Neural progenitor cell (in vitro differentiated cells): Measurements from ENCODE around the gene HCFC1. TPM values are rescaled to one million over a fixed set of nuclear protein-coding genes. Genes with fewer than 3 reads are reported as not detected.
A peak's percentile ranks its signal among the peaks of the same experiment; 100 is the strongest.

Experiments
- DNase-seq: peaks from one replicate; pipeline ENCODE4 v3.0.0-alpha.2; 2016; ENCODE audit warnings: low spot score
- H2AFZ ChIP-seq: fragments of 200-600 bp; sonication (generic); replicated peaks from 2 replicates; pipeline ENCODE4 v1.6.1; 2016; ENCODE audit warnings: antibody characterized with exemption
- H3F3A ChIP-seq: fragments of 200-600 bp; sonication (generic); 2 replicates; pipeline ENCODE4 v1.6.1; 2016; ENCODE audit warnings: antibody characterized with exemption, low read depth
- H3K27ac ChIP-seq: fragments of 200-600 bp; sonication (generic); 2 replicates; pipeline ENCODE4 v1.5.1; 2016; ENCODE audit warnings: mild to moderate bottlenecking
- H3K27me3 ChIP-seq: fragments of 200-600 bp; sonication (generic); 2 replicates; pipeline ENCODE4 v1.6.1; 2016; ENCODE audit warnings: mild to moderate bottlenecking, moderate library complexity
- H3K36me3 ChIP-seq: fragments of 200-600 bp; sonication (generic); 2 replicates; pipeline ENCODE4 v1.5.1; 2016
- H3K4me1 ChIP-seq: fragments of 200-600 bp; sonication (generic); 2 replicates; pipeline ENCODE4 v1.6.1; 2016; ENCODE audit warnings: mixed run types
- H3K4me2 ChIP-seq: fragments of 200-600 bp; sonication (generic); 2 replicates; pipeline ENCODE4 v1.6.1; 2016
- H3K4me3 ChIP-seq: fragments of 200-600 bp; sonication (generic); 2 replicates; pipeline ENCODE4 v1.5.1; 2016
- H3K79me2 ChIP-seq: fragments of 200-600 bp; sonication (generic); 2 replicates; pipeline ENCODE4 v1.6.1; 2016; ENCODE audit warnings: low read depth
- H3K9ac ChIP-seq: fragments of 200-600 bp; sonication (generic); 2 replicates; pipeline ENCODE4 v1.6.1; 2016
- H3K9me3 ChIP-seq: fragments of 200-600 bp; sonication (generic); 2 replicates; pipeline ENCODE4 v1.5.1; 2016; ENCODE audit warnings: low read depth
- H4K20me1 ChIP-seq: fragments of 200-600 bp; sonication (generic); 2 replicates; pipeline ENCODE4 v1.6.1; 2016; ENCODE audit warnings: low read depth
- H3K27ac Mint-ChIP-seq: 3 replicates; pipeline ENCODE4 v1.8.0; 2021; ENCODE audit warnings: mixed read lengths
- H3K27me3 Mint-ChIP-seq: 2 replicates; pipeline ENCODE4 v1.8.0; 2022; ENCODE audit warnings: low read depth, mild to moderate bottlenecking, inconsistent platforms, moderate library complexity, mixed read lengths; ENCODE audit not compliant: insufficient read depth
- H3K36me3 Mint-ChIP-seq: 3 replicates; pipeline ENCODE4 v1.8.0; 2021; ENCODE audit warnings: mixed read lengths
- H3K4me1 Mint-ChIP-seq: 3 replicates; pipeline ENCODE4 v1.8.0; 2021; ENCODE audit warnings: mixed read lengths
- H3K4me3 Mint-ChIP-seq: 3 replicates; pipeline ENCODE4 v1.8.0; 2021; ENCODE audit warnings: mild to moderate bottlenecking, moderate library complexity, mixed read lengths
- H3K9me3 Mint-ChIP-seq: 3 replicates; pipeline ENCODE4 v1.8.0; 2020; ENCODE audit warnings: mixed read lengths
- CTCF ChIP-seq: fragments of 200-600 bp; sonication (generic); IDR thresholded peaks from 2 replicates; pipeline ENCODE4 v1.5.1; 2017; ENCODE audit warnings: antibody characterized with exemption, mild to moderate bottlenecking
- EZH2 ChIP-seq: fragments of 200-600 bp; sonication (generic); IDR thresholded peaks from 2 replicates; pipeline ENCODE4 v1.6.1; 2017; ENCODE audit warnings: antibody characterized with exemption, mild to moderate bottlenecking, moderate library complexity
- EZH2phosphoT487 ChIP-seq: fragments of 200-600 bp; sonication (generic); IDR thresholded peaks from 2 replicates; pipeline ENCODE4 v1.6.1; 2017; ENCODE audit warnings: antibody characterized with exemption
- total RNA-seq: library from RNA; depleted of rRNA; stranded (reverse); fragments of >200 nt; gene quantifications from 2 replicates; pipeline ENCODE4 v1.2.3, GENCODE V29; 2015; ENCODE audit warnings: low replicate concordance

Gene HCFC1
- total RNA-seq, 1 donor from 2014 or later = 20.7 TPM

- peaks cover 8% of the 10 kb centered on the region for H3K9me3 Mint-ChIP-seq
- no peaks in the 10 kb centered on the region for H4K20me1 ChIP-seq
Observed at GRCh38 chrX:153988493-153988892, 16.9 kb upstream of the HCFC1 start.

DNA sequence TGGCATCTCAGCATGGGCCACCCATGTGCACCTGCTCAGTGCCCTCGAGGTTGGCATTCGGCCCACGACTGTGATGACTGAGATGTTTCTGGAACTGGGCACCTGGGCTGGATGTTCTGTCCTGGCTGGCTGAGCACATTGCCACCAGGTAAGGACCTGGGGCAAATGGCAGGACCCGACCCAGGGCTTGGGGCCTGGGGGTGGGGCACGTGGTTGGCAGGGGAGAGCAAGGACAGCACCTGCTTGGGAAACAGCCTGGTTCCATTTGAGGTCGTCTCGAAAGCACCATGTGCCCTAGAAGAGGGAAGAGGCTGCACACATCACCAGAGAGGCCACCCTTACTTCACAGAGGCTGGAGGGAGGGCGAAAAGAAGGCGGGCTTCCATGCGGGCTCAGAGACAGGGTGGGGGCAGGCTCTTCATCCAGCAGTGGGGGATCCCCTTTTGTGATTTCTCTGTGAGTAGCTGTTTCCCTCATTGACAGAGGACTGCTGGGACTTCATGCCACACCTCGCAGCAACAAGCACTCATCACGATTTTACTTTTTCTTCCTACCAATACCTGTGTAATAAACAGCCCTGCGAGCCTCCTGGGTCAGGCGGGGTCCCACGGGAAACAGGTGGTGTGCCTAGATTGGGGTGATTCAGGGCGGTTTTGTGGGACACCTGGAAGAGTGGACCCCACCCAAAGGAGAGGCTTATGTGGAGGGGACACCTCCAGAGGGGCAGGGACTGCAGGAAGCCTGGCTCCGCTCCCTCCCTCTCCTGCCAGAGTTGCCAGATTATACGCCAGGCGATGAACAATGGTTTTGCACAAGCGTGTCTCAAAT, 12.9 kb upstream of the HCFC1 start:
- H3K27ac Mint-ChIP-seq = peak overlapping the region; percentile 72
- Histone ChIP-seq H3K4me2 (no peak overlapping the region), H4K20me1 (no peaks in the 10 kb centered on the region), H3K9me3 (no peaks in the 10 kb centered on the region), H3K4me1 (no peaks in the 10 kb centered on the region), H3K27ac (no peak overlapping the region), H3K79me2 (no peaks in the 10 kb centered on the region), H3K4me3 (no peak overlapping the region), H3K36me3 (no peaks in the 10 kb centered on the region), H3K9ac (no peak overlapping the region), H3K27me3 (no peaks in the 10 kb centered on the region), H3F3A (no peaks in the 10 kb centered on the region), H2AFZ (no peak overlapping the region)
- H3K27me3 Mint-ChIP-seq = peaks cover 5% of the 10 kb centered on the region
- peaks cover 6% of the 10 kb centered on the region for H3K36me3 Mint-ChIP-seq
- no peak for DNase-seq
- no peaks in the 10 kb centered on the region for H3K9me3 Mint-ChIP-seq
- no peak overlapping the region for H3K4me3 Mint-ChIP-seq
- no peak for TF ChIP-seq CTCF
- no peak for TF ChIP-seq EZH2phosphoT487
- no peak for TF ChIP-seq EZH2
- H3K4me1 Mint-ChIP-seq = peaks cover 22% of the 10 kb centered on the region

More at GRCh38 chrX:153988493-153988892, 16.9 kb upstream of the HCFC1 start:
- H3K27ac ChIP-seq = no peak overlapping the region
- no peak overlapping the region for H3K4me3 Mint-ChIP-seq
- H3K9ac ChIP-seq = no peak overlapping the region
- no peak for DNase-seq
- no peak overlapping the region for H3K27ac Mint-ChIP-seq
- H3F3A ChIP-seq = no peaks in the 10 kb centered on the region
- H3K27me3 ChIP-seq = no peaks in the 10 kb centered on the region
- no peak overlapping the region for H2AFZ ChIP-seq
- no peaks in the 10 kb centered on the region for H3K79me2 ChIP-seq
- no peak overlapping the region for H3K4me3 ChIP-seq
- no peaks in the 10 kb centered on the region for H3K36me3 Mint-ChIP-seq
- TF ChIP-seq EZH2 (no peak), CTCF (no peak), EZH2phosphoT487 (no peak)
- peaks cover 5% of the 10 kb centered on the region for H3K9me3 ChIP-seq
- no peaks in the 10 kb centered on the region for H3K4me1 ChIP-seq
- H3K4me1 Mint-ChIP-seq = peaks cover 11% of the 10 kb centered on the region
- H3K4me2 ChIP-seq = no peak overlapping the region
- H3K27me3 Mint-ChIP-seq = peaks cover 3% of the 10 kb centered on the region
- H3K36me3 ChIP-seq = no peaks in the 10 kb centered on the region

DNA sequence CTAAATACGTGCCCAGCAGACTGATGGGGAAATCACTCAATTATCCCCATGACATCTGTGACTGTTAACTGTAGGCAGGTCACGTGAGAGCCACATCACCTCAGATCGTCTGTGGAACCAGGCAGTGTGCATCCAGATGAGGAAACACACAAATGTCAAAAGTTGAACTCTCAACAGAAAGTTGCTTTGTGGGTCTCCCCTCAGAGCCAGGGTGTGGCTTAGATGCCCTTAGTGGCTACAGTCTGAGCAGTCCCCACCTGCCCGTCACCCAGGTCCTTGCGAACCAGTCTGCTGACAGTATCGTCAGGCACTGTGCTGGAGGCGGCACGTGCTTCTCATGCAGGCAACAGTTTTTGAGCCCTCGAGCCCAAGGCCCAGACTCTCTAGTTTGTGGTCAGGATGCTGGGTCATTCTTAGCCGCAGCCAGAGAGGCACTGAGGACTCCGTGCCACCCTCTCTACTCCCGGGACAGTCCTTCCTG, 11.7 kb upstream of the HCFC1 start:
- H3K27me3 ChIP-seq = no peaks in the 10 kb centered on the region
- H3K4me3 Mint-ChIP-seq = no peak overlapping the region
- H3K36me3 Mint-ChIP-seq = peaks cover 6% of the 10 kb centered on the region
- H3K9ac ChIP-seq = no peak overlapping the region
- H3K27ac ChIP-seq = no peak overlapping the region
- no peak for DNase-seq
- H4K20me1 ChIP-seq = no peaks in the 10 kb centered on the region
- no peaks in the 10 kb centered on the region for H3K36me3 ChIP-seq
- no peaks in the 10 kb centered on the region for H3K79me2 ChIP-seq
- H3K9me3 Mint-ChIP-seq = no peaks in the 10 kb centered on the region
- peaks cover 5% of the 10 kb centered on the region for H3K27me3 Mint-ChIP-seq
- H3K4me1 Mint-ChIP-seq = peaks cover 22% of the 10 kb centered on the region
- H3F3A ChIP-seq = no peaks in the 10 kb centered on the region
- H3K4me2 ChIP-seq = no peak overlapping the region
- no peak overlapping the region for H2AFZ ChIP-seq
- H3K9me3 ChIP-seq = no peaks in the 10 kb centered on the region
- H3K4me3 ChIP-seq = no peak overlapping the region
- no peaks in the 10 kb centered on the region for H3K4me1 ChIP-seq
- H3K27ac Mint-ChIP-seq = no peak overlapping the region
- TF ChIP-seq EZH2phosphoT487 = no peak
- no peak for TF ChIP-seq EZH2
